GM23338 (cell line): ENCODE results near the gene ADAM20. TPM values are rescaled to one million over a fixed set of nuclear protein-coding genes. Genes with fewer than 3 reads are reported as not detected.

Experiments
- ATAC-seq: fragments of 200-7000 bp; cut with Tn5 transposase; 3 replicates; pipeline ENCODE4 v1.9.1; 2020
- DNase-seq: peaks from one replicate; pipeline ENCODE4 v3.0.0-alpha.2; 2015; ENCODE audit warnings: low spot score
- H2AFZ ChIP-seq: fragments of 200-600 bp; sonication (generic); 2 replicates; pipeline ENCODE4 v1.8.0; 2016; ENCODE audit warnings: antibody characterized with exemption, mild to moderate bottlenecking, moderate library complexity
- H3F3A ChIP-seq: fragments of 200-600 bp; sonication (generic); replicated peaks from 2 replicates; pipeline ENCODE4 v1.8.0; 2017; ENCODE audit warnings: antibody characterized with exemption, mixed run types, low read depth
- H3K27ac ChIP-seq: fragments of 200-600 bp; sonication (generic); 2 replicates; pipeline ENCODE4 v1.6.1; 2016; ENCODE audit warnings: low read depth
- H3K27me3 ChIP-seq: fragments of 200-600 bp; sonication (generic); 2 replicates; pipeline ENCODE4 v1.8.0; 2016; ENCODE audit warnings: mild to moderate bottlenecking, mixed run types, moderate library complexity; ENCODE audit not compliant: insufficient read depth
- H3K36me3 ChIP-seq: fragments of 200-600 bp; sonication (generic); 2 replicates; pipeline ENCODE4 v1.8.0; 2016; ENCODE audit warnings: mild to moderate bottlenecking; ENCODE audit not compliant: insufficient read depth
- H3K4me1 ChIP-seq: fragments of 200-600 bp; sonication (generic); 2 replicates; pipeline ENCODE4 v1.8.0; 2016; ENCODE audit warnings: mild to moderate bottlenecking, moderate library complexity; ENCODE audit not compliant: insufficient read depth
- H3K4me2 ChIP-seq: fragments of 200-600 bp; sonication (generic); 2 replicates; pipeline ENCODE4 v1.7.1; 2017; ENCODE audit warnings: mixed run types
- H3K4me3 ChIP-seq: fragments of 200-600 bp; sonication (generic); 2 replicates; pipeline ENCODE4 v1.6.1; 2016; ENCODE audit warnings: mixed run types
- H3K79me2 ChIP-seq: fragments of 200-600 bp; sonication (generic); replicated peaks from 2 replicates; pipeline ENCODE4 v1.8.0; 2017; ENCODE audit warnings: mild to moderate bottlenecking; ENCODE audit not compliant: insufficient read depth
- H3K9me2 ChIP-seq: fragments of 200-600 bp; sonication (generic); 2 replicates; pipeline ENCODE4 v1.8.0; 2017; ENCODE audit not compliant: insufficient read depth
- H4K20me1 ChIP-seq: fragments of 200-600 bp; sonication (generic); replicated peaks from 2 replicates; pipeline ENCODE4 v1.8.0; 2017; ENCODE audit warnings: mild to moderate bottlenecking; ENCODE audit not compliant: insufficient read depth
- H3K27ac Mint-ChIP-seq: 2 replicates; pipeline ENCODE4 v1.8.0; 2020; ENCODE audit warnings: inconsistent platforms, mild to moderate bottlenecking, moderate library complexity, mixed read lengths
- H3K27me3 Mint-ChIP-seq: 3 replicates; pipeline ENCODE4 v1.8.0; 2022; ENCODE audit warnings: low read depth, mild to moderate bottlenecking, moderate library complexity, mixed read lengths, inconsistent platforms; ENCODE audit not compliant: insufficient read depth, poor library complexity
- H3K36me3 Mint-ChIP-seq: 3 replicates; pipeline ENCODE4 v1.8.0; 2021; ENCODE audit warnings: low read depth, mild to moderate bottlenecking, inconsistent platforms, moderate library complexity, mixed read lengths
- H3K4me1 Mint-ChIP-seq: 3 replicates; pipeline ENCODE4 v1.8.0; 2020; ENCODE audit warnings: mild to moderate bottlenecking, inconsistent platforms, mixed read lengths
- H3K4me3 Mint-ChIP-seq: 3 replicates; pipeline ENCODE4 v1.8.0; 2021; ENCODE audit warnings: moderate library complexity, mild to moderate bottlenecking, inconsistent platforms, mixed read lengths
- H3K9me3 Mint-ChIP-seq: 3 replicates; pipeline ENCODE4 v1.8.0; 2020; ENCODE audit warnings: moderate library complexity, mild to moderate bottlenecking, inconsistent platforms, mixed read lengths
- CREB1 ChIP-seq: fragments of 250-450 bp; sonication (Bioruptor Pico); IDR thresholded peaks from 2 replicates; pipeline ENCODE4 v1.5.0; 2020; ENCODE audit warnings: low read depth, mild to moderate bottlenecking, moderate library complexity
- EZH2 ChIP-seq: fragments of 200-600 bp; sonication (generic); IDR thresholded peaks from one replicate; pipeline ENCODE4 v1.8.0; 2017; ENCODE audit warnings: antibody characterized with exemption, mild to moderate bottlenecking, low read depth; ENCODE audit not compliant: unreplicated experiment
- JUNB ChIP-seq: IDR thresholded peaks from one replicate; pipeline ENCODE4 v1.6.1; 2016; ENCODE audit warnings: antibody characterized with exemption; ENCODE audit not compliant: unreplicated experiment
- NANOG ChIP-seq: IDR thresholded peaks from 2 replicates; pipeline ENCODE4 v1.6.1; 2016; ENCODE audit warnings: antibody characterized with exemption, borderline replicate concordance
- ZNF331 ChIP-seq: fragments of 250-450 bp; sonication (Bioruptor Pico); IDR thresholded peaks from 2 replicates; pipeline ENCODE4 v1.5.0; 2020; ENCODE audit warnings: low read depth, mild to moderate bottlenecking, moderate library complexity
- polyA plus RNA-seq: library from polyadenylated mRNA; unstranded; fragments of >200 nt; fragmentation: Nextera tagmentation; extraction: Ambion mirVana; gene quantifications from 2 replicates; pipeline ENCODE4 v1.2.1, GENCODE V29; 2016
- total RNA-seq: library from RNA; depleted of rRNA; stranded (reverse); fragments of >200 nt; shearing (Covaris generic); gene quantifications from 2 replicates; pipeline ENCODE4 v1.2.3, GENCODE V29; 2014
- TF ChIP-seq, protein P1 (sequence below), 2 experiments: fragments of 200-600 bp in 1 of 2; sonication (generic) in 1 of 2; conservative IDR thresholded peaks; 2 replicates each; pipeline versions ENCODE4 v1.5.1 to v1.6.1; 2016 to 2017; ENCODE audit warnings: antibody characterized with exemption in 2 of 2, low read depth in 2 of 2, mild to moderate bottlenecking in 2 of 2, moderate library complexity in 1 of 2
- TF ChIP-seq, protein P2 (sequence below): IDR thresholded peaks from one replicate; pipeline ENCODE4 v1.6.1; 2018; ENCODE audit warnings: antibody characterized with exemption; ENCODE audit not compliant: unreplicated experiment

ADAM20 gene
- total and polyA plus RNA-seq, 2 experiments from 2014 or later = 0.06 to 2.1 TPM

DNA sequence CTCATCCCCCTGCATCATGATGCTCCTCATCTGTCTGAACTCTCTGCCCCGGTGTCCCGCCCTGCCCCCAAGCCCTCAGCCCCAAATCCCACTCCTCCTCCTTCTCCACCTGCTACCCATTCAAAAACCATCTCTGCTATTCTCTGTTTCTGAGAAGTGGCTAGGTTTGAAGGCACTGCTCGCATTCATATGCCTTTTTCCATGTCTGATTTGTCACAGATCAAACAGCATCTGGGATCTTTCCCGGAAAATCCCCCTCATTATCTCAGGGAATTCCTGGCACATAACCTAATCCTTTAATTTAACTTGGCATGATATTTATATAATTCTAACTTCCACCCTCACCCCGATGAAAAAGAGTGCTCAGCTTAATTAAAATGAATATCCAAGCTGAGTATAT lies 3.3 kb upstream of the ADAM20 start:
- peaks cover 56% of the 10 kb centered on the region for H3K9me3 Mint-ChIP-seq
- H3F3A ChIP-seq = no peaks in the 10 kb centered on the region

DNA sequence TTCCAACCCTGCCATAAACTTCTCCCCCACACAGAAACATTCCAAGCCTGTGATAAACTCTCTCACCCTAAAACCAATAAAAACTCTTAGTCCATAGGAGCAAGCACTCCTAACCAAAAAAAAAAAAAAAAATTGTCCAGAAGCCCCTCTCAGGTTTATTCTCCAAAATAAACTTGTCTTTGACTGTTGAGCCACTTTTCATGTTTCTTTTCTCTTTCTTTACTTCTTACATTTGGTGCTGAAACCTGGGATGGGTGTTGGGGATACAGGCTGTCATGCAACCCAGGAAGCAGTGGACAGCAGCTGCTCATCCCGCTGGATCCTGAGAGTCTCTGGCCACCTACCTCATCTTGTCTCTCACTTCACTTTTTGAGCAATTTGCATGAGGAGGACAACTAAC lies 2.0 kb upstream of the ADAM20 start:
- Histone ChIP-seq H3K9me2 (0 out of 2 replicates have a peak, but pooled peaks cover 4% of the 10 kb centered on the region), H3K4me3 (no peak overlapping the region), H3K79me2 (no peaks in the 10 kb centered on the region), H3K4me2 (no peak overlapping the region), H3K36me3 (peaks cover 4% of the 10 kb centered on the region; the same call in 1 of the 2 replicates), H2AFZ (no peak overlapping the region), H3K27me3 (no peaks in the 10 kb centered on the region), H4K20me1 (no peaks in the 10 kb centered on the region), H3K4me1 (no peaks in the 10 kb centered on the region), H3K27ac (no peak overlapping the region), H3F3A (no peaks in the 10 kb centered on the region)
- Mint-ChIP-seq H3K27ac (no peak overlapping the region), H3K4me1 (no peaks in the 10 kb centered on the region), H3K9me3 (peaks cover 56% of the 10 kb centered on the region), H3K27me3 (peaks cover 3% of the 10 kb centered on the region), H3K36me3 (peaks cover 54% of the 10 kb centered on the region), H3K4me3 (no peak overlapping the region)
- DNase-seq = no peak
- ATAC-seq = no peak
- TF ChIP-seq EZH2 (no peak), JUNB (no peak), CREB1 (CRISPR knock-in tag) (no peak), NANOG (no peak), ZNF331 (CRISPR knock-in tag) (no peak)
- TF ChIP-seq, protein P1, sequence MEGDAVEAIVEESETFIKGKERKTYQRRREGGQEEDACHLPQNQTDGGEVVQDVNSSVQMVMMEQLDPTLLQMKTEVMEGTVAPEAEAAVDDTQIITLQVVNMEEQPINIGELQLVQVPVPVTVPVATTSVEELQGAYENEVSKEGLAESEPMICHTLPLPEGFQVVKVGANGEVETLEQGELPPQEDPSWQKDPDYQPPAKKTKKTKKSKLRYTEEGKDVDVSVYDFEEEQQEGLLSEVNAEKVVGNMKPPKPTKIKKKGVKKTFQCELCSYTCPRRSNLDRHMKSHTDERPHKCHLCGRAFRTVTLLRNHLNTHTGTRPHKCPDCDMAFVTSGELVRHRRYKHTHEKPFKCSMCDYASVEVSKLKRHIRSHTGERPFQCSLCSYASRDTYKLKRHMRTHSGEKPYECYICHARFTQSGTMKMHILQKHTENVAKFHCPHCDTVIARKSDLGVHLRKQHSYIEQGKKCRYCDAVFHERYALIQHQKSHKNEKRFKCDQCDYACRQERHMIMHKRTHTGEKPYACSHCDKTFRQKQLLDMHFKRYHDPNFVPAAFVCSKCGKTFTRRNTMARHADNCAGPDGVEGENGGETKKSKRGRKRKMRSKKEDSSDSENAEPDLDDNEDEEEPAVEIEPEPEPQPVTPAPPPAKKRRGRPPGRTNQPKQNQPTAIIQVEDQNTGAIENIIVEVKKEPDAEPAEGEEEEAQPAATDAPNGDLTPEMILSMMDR (conservative IDR thresholded peaks at IDR 0.05; ENCODE audit: low read depth in 2 of 2) = no peak
- TF ChIP-seq, protein P2, sequence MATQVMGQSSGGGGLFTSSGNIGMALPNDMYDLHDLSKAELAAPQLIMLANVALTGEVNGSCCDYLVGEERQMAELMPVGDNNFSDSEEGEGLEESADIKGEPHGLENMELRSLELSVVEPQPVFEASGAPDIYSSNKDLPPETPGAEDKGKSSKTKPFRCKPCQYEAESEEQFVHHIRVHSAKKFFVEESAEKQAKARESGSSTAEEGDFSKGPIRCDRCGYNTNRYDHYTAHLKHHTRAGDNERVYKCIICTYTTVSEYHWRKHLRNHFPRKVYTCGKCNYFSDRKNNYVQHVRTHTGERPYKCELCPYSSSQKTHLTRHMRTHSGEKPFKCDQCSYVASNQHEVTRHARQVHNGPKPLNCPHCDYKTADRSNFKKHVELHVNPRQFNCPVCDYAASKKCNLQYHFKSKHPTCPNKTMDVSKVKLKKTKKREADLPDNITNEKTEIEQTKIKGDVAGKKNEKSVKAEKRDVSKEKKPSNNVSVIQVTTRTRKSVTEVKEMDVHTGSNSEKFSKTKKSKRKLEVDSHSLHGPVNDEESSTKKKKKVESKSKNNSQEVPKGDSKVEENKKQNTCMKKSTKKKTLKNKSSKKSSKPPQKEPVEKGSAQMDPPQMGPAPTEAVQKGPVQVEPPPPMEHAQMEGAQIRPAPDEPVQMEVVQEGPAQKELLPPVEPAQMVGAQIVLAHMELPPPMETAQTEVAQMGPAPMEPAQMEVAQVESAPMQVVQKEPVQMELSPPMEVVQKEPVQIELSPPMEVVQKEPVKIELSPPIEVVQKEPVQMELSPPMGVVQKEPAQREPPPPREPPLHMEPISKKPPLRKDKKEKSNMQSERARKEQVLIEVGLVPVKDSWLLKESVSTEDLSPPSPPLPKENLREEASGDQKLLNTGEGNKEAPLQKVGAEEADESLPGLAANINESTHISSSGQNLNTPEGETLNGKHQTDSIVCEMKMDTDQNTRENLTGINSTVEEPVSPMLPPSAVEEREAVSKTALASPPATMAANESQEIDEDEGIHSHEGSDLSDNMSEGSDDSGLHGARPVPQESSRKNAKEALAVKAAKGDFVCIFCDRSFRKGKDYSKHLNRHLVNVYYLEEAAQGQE = no peak

More for the DNA sequence above, 3.3 kb upstream of the ADAM20 start:
- Histone ChIP-seq H3K9me2 (0 out of 2 replicates have a peak, but pooled peaks cover 4% of the 10 kb centered on the region), H3K27me3 (no peaks in the 10 kb centered on the region), H3K4me2 (no peak overlapping the region), H4K20me1 (no peaks in the 10 kb centered on the region), H3K79me2 (no peaks in the 10 kb centered on the region), H3K4me1 (no peaks in the 10 kb centered on the region), H2AFZ (no peak overlapping the region), H3K27ac (no peak overlapping the region), H3K4me3 (no peak overlapping the region), H3K36me3 (peaks cover 4% of the 10 kb centered on the region; the same call in 1 of the 2 replicates)
- Mint-ChIP-seq H3K27ac (no peak overlapping the region), H3K4me3 (no peak overlapping the region; the same call in 2 of the 3 replicates), H3K4me1 (no peaks in the 10 kb centered on the region), H3K27me3 (peaks cover 3% of the 10 kb centered on the region), H3K36me3 (peaks cover 50% of the 10 kb centered on the region)
- no peak for ATAC-seq
- no peak for TF ChIP-seq JUNB
- TF ChIP-seq, protein P2 = no peak
- no peak for DNase-seq
